Measurements from ENCODE around the gene CARNS1. TPM values are rescaled to one million over a fixed set of nuclear protein-coding genes. Genes with fewer than 3 reads are reported as not detected.

Gene CARNS1
- total RNA-seq, 1 experiment from 2014 or later = not detected

Small RNA genes lying within 50 kb of the gene (small RNA-seq; reads per million reads assigned to genes)
- gene RNU6-1238P = not detected

Other genes starting within 250 kb of the CARNS1 start
- gene GRK2, start 149.2 kb upstream of the CARNS1 start, total RNA-seq (2014; rRNA removed; shearing (Covaris generic); ENCODE audit: low replicate concordance) = 94.7 and 190 TPM in 2 replicates
- gene ANKRD13D, start 126.4 kb upstream of the CARNS1 start, total RNA-seq (2014; rRNA removed; shearing (Covaris generic); ENCODE audit: low replicate concordance) = 31.3 and 91.8 TPM in 2 replicates
- gene SSH3, start 112.1 kb upstream of the CARNS1 start, total RNA-seq (2014; rRNA removed; shearing (Covaris generic); ENCODE audit: low replicate concordance) = 0.61 and 0.82 TPM in 2 replicates
- gene POLD4, start 62.1 kb upstream of the CARNS1 start, total RNA-seq (2014; rRNA removed; shearing (Covaris generic); ENCODE audit: low replicate concordance) = 362 and 684 TPM in 2 replicates
- 6.4 and 13.9 TPM in 2 replicates for gene CLCF1, start 42.1 kb upstream of the CARNS1 start, total RNA-seq (2014; rRNA removed; shearing (Covaris generic); ENCODE audit: low replicate concordance)
- gene RAD9A, start 23.7 kb upstream of the CARNS1 start, total RNA-seq (2014; rRNA removed; shearing (Covaris generic); ENCODE audit: low replicate concordance) = 14.8 and 19.2 TPM in 2 replicates
- 218 and 332 TPM in 2 replicates for gene PPP1CA, start 13.8 kb upstream of the CARNS1 start, total RNA-seq (2014; rRNA removed; shearing (Covaris generic); ENCODE audit: low replicate concordance)
- 52.4 and 122 TPM in 2 replicates for gene TBC1D10C, start 11.6 kb upstream of the CARNS1 start, total RNA-seq (2014; rRNA removed; shearing (Covaris generic); ENCODE audit: low replicate concordance)
- 48.9 and 83.6 TPM in 2 replicates for gene RPS6KB2, start 12.8 kb downstream of the CARNS1 start, total RNA-seq (2014; rRNA removed; shearing (Covaris generic); ENCODE audit: low replicate concordance)
- gene PTPRCAP, start 22.0 kb downstream of the CARNS1 start, total RNA-seq (2014; rRNA removed; shearing (Covaris generic); ENCODE audit: low replicate concordance) = 161 and 348 TPM in 2 replicates
- gene CORO1B, start 27.8 kb downstream of the CARNS1 start, total RNA-seq (2014; rRNA removed; shearing (Covaris generic); ENCODE audit: low replicate concordance) = 15.5 and 40.6 TPM in 2 replicates
- not detected in 2 replicates for gene GPR152, start 37.1 kb downstream of the CARNS1 start, total RNA-seq (2014; rRNA removed; shearing (Covaris generic); ENCODE audit: low replicate concordance)
- gene CABP4, start 39.7 kb downstream of the CARNS1 start, total RNA-seq (2014; rRNA removed; shearing (Covaris generic); ENCODE audit: low replicate concordance) = 0.29 TPM in 1 of 2 replicates, not detected in the other
- gene TMEM134, start 53.6 kb downstream of the CARNS1 start, total RNA-seq (2014; rRNA removed; shearing (Covaris generic); ENCODE audit: low replicate concordance) = 69.7 and 99.7 TPM in 2 replicates
- 51.8 and 119 TPM in 2 replicates for gene AIP, start 67.3 kb downstream of the CARNS1 start, total RNA-seq (2014; rRNA removed; shearing (Covaris generic); ENCODE audit: low replicate concordance)
- 79.6 and 149 TPM in 2 replicates for gene PITPNM1, start 89.7 kb downstream of the CARNS1 start, total RNA-seq (2014; rRNA removed; shearing (Covaris generic); ENCODE audit: low replicate concordance)
- 91.5 and 106 TPM in 2 replicates for gene CDK2AP2, start 92.5 kb downstream of the CARNS1 start, total RNA-seq (2014; rRNA removed; shearing (Covaris generic); ENCODE audit: low replicate concordance)
- not detected in 2 replicates for gene CABP2, start 107.8 kb downstream of the CARNS1 start, total RNA-seq (2014; rRNA removed; shearing (Covaris generic); ENCODE audit: low replicate concordance)
- 1,085 and 1,200 TPM in 2 replicates for gene GSTP1, start 168.1 kb downstream of the CARNS1 start, total RNA-seq (2014; rRNA removed; shearing (Covaris generic); ENCODE audit: low replicate concordance)
- 145 and 304 TPM in 2 replicates for gene NDUFV1, start 191.3 kb downstream of the CARNS1 start, total RNA-seq (2014; rRNA removed; shearing (Covaris generic); ENCODE audit: low replicate concordance)
- gene NUDT8, start 214.3 kb downstream of the CARNS1 start, total RNA-seq (2014; rRNA removed; shearing (Covaris generic); ENCODE audit: low replicate concordance) = 10.4 and 35.4 TPM in 2 replicates
- gene TBX10, start 224.1 kb downstream of the CARNS1 start, total RNA-seq (2014; rRNA removed; shearing (Covaris generic); ENCODE audit: low replicate concordance) = not detected in 2 replicates
- 0.89 and 2.2 TPM in 2 replicates for gene ACY3, start 235.1 kb downstream of the CARNS1 start, total RNA-seq (2014; rRNA removed; shearing (Covaris generic); ENCODE audit: low replicate concordance)